ENCODE results near the gene GGPS1.

DNA sequence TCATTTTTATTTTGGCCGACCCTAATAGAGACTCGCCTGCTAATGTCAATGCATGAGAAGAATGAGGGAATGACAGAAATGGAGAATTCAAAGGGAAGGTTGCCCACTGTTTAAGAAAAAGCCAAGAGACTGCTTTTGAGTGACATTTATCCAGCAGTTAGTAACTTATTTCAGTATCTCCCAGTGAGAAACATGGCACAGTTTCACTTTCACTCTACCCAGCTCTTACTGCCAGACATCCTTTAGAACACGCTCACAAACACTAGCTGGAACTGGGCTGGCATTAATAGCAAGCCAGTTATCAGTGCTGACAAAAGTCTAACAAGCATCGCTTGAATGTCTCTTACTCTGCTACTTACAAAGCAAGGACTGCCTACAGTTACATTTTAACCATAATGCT lies 8.5 kb downstream of the GGPS1 start:
- TF ChIP-seq REST (IDR thresholded peaks at IDR 0.05; ENCODE audit: insufficient read depth in 1 of 2, low read depth in 2 of 2, low read length in 2 of 2) (no peak), TAF1 (IDR thresholded peaks at IDR 0.05; ENCODE audit: borderline replicate concordance, insufficient read depth, low read length) (no peak), SIN3A (IDR thresholded peaks at IDR 0.05; ENCODE audit: borderline replicate concordance, insufficient read depth, low read length) (no peak), FOXP2 (optimal IDR thresholded peaks at IDR 0.05; ENCODE audit: borderline replicate concordance, extremely low read depth, extremely low read length, insufficient read depth) (no peak)

Data from PFSK-1 (cell line).